ENCODE data around the gene WRNIP1. TPM values are rescaled to one million over a fixed set of nuclear protein-coding genes. Genes with fewer than 3 reads are reported as not detected.

The WRNIP1 gene
- total and polyA plus RNA-seq, 2 of the 13 experiments (the other 11 are each of a cell fraction or from before 2014, with no cell fraction given) = 77.7 to 90.3 TPM

DNA sequence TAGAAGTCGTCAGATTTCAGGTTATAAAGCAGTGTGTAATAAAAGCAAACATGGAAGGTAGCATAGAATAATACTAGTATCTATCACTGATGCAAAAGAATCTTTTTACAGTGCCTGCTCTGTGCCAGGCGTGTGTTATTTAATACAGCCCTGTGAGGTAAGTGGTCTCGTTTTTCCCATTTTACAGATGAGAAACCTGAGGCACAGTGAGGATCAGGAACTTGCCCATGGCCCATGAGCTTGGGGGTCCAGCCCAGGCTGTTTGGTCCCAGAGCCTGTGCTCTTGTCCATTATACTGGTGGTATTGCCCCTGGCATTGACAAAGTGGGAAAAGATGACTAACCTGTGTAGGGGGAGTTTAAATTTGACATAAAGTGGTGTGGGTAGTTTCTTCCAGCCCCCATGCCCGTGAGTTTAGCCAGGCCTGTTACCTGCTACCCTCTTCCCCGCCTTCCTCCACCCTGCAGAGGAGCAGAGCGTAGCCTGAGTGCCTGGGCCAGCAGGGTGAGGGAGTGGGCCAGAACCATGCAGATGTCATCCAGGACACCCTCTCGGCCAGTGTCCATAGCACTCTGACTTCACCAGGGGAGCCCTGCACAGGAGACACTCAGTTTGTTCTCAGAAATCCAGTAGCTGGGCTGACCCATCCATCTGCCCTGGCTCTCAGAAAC lies 16.6 kb downstream of the WRNIP1 start:
- Histone ChIP-seq H3K27ac (ENCODE audit: extremely low read length, insufficient read depth, low read length) (no peak overlapping the region), H3K36me3 (replicated peaks in 1 of 2; ENCODE audit: control insufficient read depth in 1 of 2, insufficient read depth in 2 of 2, low read length in 2 of 2) (peaks cover 25 to 86% of the 10 kb centered on the region in 2 experiments), H3K9ac (ENCODE audit: insufficient read depth, low read depth, low read length) (no peak overlapping the region), H3K4me3 (replicated peaks in 1 of 3; ENCODE audit: insufficient read depth in 1 of 3, low read depth in 2 of 3, low read length in 3 of 3) (no peak overlapping the region), H3K4me2 (ENCODE audit: low read depth, low read length) (no peak overlapping the region), H4K20me1 (ENCODE audit: insufficient read depth, low read length) (peaks cover 3% of the 10 kb centered on the region; the same call in 1 of the 2 replicates), H3K9me3 (ENCODE audit: low read length) (no peaks in the 10 kb centered on the region), H3K27me3 (ENCODE audit: control insufficient read depth in 1 of 2, insufficient read depth in 2 of 2, low read length in 2 of 2) (no peaks in the 10 kb centered on the region), H3K4me1 (ENCODE audit: insufficient read depth, low read length) (no peaks in the 10 kb centered on the region), H2AFZ (ENCODE audit: low read length) (no peak overlapping the region), H3K79me2 (ENCODE audit: insufficient read depth, low read length) (peaks cover 26% of the 10 kb centered on the region)
- no TSS peak for BruUV-seq (replicated peaks)
- ChIA-PET POLR2A (interaction anchor here (1.6 kb wide), 1 partner anchor 16 kb away, joined by 3 read pairs; the partner anchor contains the start of gene WRNIP1), CTCF (ENCODE audit: low intra/inter-chr PET ratio, low total read pairs) (no interaction called here)
- ATAC-seq (no peak; the same call in 2 of the 3 replicates), FAIRE-seq (no peak), DNase-seq (ENCODE audit: low spot score) (no peak)
- TF ChIP-seq EHMT2 (IDR thresholded peaks at IDR 0.05; ENCODE audit: borderline replicate concordance, low read depth, low read length) (no peak), ZNF256 (CRISPR knock-in tag; conservative IDR thresholded peaks at IDR 0.05) (no peak), ZFP41 (CRISPR knock-in tag; IDR thresholded peaks at IDR 0.05; ENCODE audit: borderline replicate concordance) (no peak), RAD51 (IDR thresholded peaks at IDR 0.05; ENCODE audit: borderline replicate concordance) (no peak), MXI1 (IDR thresholded peaks at IDR 0.05; ENCODE audit: borderline replicate concordance, low read depth, low read length) (no peak), ZNF629 (CRISPR knock-in tag; conservative IDR thresholded peaks at IDR 0.05) (peak; percentile 64; the same call in 1 of the 2 replicates), AGO2 (optimal IDR thresholded peaks at IDR 0.05; ENCODE audit: low read depth, low read length) (peak; percentile 36), ZNF607 (CRISPR knock-in tag; IDR thresholded peaks at IDR 0.05; ENCODE audit: borderline replicate concordance) (no peak)
- TF ChIP-seq, protein P1, sequence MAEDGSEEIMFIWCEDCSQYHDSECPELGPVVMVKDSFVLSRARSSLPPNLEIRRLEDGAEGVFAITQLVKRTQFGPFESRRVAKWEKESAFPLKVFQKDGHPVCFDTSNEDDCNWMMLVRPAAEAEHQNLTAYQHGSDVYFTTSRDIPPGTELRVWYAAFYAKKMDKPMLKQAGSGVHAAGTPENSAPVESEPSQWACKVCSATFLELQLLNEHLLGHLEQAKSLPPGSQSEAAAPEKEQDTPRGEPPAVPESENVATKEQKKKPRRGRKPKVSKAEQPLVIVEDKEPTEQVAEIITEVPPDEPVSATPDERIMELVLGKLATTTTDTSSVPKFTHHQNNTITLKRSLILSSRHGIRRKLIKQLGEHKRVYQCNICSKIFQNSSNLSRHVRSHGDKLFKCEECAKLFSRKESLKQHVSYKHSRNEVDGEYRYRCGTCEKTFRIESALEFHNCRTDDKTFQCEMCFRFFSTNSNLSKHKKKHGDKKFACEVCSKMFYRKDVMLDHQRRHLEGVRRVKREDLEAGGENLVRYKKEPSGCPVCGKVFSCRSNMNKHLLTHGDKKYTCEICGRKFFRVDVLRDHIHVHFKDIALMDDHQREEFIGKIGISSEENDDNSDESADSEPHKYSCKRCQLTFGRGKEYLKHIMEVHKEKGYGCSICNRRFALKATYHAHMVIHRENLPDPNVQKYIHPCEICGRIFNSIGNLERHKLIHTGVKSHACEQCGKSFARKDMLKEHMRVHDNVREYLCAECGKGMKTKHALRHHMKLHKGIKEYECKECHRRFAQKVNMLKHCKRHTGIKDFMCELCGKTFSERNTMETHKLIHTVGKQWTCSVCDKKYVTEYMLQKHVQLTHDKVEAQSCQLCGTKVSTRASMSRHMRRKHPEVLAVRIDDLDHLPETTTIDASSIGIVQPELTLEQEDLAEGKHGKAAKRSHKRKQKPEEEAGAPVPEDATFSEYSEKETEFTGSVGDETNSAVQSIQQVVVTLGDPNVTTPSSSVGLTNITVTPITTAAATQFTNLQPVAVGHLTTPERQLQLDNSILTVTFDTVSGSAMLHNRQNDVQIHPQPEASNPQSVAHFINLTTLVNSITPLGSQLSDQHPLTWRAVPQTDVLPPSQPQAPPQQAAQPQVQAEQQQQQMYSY (CRISPR knock-in tag; IDR thresholded peaks at IDR 0.05) = no peak
- intact Hi-C loops (cut with micrococcal nuclease; ENCODE audit: unreplicated experiment) = no loop called here
- in situ Hi-C loops (cut with HindIII; ENCODE audit: extremely low pct_ligation_motif_present, low pct_unique_long_range_greater_than_20kb) = no loop called here
- 95% methylated on average over 5 of the region's 7 CpGs for WGBS (ENCODE audit: low lambda C conversion rate)

All from HepG2 (cell line).